GM19351 (cell line): ENCODE results near the gene THAP3.
"Not testable (repeated sequence)": the region's sequence is repeated elsewhere in the genome, so short reads cannot be mapped to it uniquely, and the experiment has no call there.

Experiments
- ATAC-seq: cut with Tn5 transposase; IDR thresholded peaks from one replicate; pipeline ENCODE4 v1.9.1; 2021; ENCODE audit warnings: mild to moderate bottlenecking, moderate library complexity; ENCODE audit not compliant: unreplicated experiment

Gene THAP3

DNA sequence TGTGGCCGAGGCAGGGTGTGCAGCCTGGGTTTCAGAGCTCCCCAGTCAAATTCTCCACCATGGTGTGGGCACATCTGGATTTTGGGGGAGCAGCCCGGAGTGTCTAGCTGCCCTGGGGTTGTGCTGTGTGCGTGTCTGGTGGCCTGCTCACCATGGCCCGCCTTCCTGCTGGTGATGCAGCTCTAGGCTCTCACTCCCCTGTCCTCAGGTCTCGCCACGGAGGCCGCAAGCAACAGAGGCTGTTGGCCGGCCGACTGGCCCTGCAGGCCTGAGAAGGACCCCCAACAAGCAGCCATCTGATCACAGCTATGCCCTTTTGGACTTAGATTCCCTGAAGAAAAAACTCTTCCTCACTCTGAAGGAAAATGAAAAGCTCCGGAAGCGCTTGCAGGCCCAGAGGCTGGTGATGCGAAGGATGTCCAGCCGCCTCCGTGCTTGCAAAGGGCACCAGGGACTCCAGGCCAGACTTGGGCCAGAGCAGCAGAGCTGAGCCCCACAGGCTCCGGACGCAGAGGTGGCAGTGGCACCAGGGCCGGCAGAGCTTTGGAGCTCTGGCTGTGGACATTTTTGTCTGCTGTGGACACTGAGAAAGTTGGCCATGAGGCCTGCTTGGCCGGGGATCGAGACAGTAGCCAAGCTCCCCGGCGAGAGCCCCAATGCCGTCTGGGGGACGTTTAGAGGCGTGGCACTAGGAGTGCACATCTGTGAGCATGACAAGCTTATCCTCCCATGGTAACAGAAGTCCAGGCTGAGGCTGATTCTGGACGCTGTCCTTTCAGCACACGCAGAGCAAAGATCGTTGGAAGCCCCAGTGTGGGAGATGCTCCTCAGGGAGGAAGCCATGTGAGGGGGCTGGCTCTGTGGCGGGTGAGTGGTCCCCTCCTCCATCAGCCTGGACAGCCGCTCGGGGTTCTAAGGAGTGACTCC is 8.2 kb downstream of the THAP3 start:
- ATAC-seq: no peak

DNA sequence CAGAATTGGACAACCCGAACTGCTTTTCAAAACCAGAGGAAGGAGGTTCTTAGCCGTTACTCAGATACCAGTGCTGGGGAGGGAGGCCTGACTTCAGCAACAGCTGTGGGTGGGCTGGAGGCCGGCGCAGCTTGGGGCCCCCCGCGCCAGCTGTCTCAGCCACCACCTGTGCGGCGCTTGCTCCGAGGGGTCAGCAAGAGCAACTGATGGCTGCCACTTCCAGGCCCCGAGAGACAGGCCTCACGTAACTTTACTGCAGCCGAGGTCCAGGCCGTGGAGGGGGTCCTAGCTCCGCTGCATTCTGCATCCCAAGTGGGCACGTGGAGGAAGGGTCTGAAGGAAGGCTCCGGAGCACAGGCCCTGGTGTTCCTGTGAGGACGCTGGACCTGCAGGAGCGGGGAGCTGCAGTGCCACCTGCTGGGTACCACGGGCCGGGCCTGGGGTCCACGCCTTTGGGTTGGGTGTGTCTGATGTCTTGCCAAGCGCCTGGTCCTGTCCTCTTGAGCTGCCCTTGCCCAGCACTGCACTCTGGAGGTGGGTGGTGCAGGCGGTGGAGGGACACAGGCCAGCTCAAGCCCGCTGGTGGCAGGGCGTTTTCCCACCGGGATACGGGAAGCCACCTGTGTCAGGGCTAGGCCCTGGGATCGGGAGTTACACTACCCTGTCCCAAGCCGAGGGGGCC is 9.8 kb downstream of the THAP3 start:
- no peak for ATAC-seq

DNA sequence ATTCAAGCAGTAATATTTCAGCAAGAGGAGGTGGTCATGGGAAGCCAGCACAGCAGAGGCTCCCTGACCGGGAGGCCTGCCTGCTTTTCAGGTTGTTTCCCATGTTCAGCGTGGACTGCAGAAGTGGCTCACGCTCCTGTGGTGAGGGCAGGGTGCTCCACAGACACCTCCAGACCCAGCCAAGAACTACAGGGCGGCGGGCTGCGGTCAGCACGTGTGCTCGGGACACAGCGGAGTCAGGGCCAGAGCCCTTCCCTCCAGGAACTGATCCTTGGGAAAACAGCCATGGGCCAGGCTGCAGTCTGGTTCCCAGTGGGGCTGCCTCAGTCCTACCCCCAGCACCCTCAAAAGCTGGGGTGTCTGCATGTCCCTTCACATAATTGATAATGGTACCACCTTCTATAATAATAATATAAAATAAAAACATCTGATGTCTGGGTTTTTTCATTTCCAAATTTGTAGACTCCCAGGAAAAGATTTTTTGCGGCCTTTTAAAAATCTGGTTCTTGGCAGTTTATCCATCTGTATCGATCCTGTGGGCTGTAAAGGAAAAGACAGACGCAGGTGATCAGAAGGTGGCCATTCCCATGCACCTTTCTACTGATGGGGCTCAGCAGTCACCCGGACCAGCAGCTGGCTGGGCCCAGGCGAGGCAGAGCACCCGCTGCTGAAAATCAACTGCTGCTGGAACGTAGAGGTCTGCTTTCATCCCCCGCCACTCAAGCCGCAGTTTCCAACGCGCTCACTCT is 10.7 kb downstream of the THAP3 start:
- no peak for ATAC-seq

DNA sequence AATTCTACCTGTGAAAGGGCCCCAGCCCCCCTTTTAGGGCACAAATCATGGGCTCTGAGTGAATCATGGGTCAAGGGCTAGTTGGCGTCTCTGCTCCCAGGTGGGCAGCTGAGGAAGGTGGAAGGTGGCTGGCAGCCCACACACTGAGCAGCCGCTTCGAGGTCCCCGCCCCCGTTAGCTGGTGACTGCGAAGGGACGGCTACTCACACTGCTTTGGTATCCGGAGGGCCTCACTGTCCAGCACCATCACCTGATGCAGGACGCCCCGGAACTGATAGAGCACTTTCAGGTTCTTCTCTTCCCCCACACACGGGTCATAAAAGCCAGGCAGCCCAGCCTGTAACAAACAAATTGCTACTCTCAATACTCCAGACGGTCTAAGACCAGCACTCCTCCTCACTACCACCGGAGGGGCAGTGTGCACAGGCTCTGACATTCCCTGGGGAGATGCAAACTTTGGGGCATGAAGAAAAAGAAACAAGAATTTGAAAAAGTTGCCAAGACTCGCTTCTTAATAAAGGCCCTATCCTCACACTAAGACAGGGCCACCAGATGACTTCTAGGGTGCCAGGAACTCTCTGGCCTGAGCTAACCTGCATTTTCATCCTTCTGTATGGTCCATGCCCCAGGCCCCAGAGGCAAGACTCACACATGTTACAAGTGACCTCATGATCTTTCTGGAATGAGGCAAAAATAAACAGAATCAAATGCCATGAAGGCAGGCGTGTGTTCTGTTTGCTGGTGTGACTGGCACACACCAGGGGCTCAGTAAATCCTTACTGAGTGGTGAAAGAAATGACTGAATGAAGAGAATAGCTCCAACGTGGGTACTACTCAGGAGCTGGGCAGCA is 11.5 kb downstream of the THAP3 start:
- ATAC-seq: no peak

DNA sequence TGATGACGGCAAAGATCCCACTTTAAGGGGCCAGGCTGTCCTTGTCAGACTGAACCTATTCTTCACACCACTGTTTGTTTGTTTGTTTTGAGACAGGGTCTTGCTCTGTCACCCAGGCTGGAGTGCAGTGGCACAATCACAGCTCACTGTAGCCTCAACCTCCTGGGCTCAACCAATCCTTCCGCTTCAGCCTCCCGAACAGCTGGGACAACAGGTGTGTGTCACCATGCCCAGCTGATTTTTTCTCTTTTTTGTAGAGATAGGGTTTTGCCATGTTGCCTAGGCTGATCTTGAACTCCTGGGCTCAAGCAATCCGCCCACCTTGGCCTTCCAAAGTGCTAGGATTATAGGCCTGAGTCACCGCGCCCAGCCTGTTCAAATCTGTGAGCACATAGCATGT is 12.1 kb downstream of the THAP3 start:
- ATAC-seq: not testable (repeated sequence)

DNA sequence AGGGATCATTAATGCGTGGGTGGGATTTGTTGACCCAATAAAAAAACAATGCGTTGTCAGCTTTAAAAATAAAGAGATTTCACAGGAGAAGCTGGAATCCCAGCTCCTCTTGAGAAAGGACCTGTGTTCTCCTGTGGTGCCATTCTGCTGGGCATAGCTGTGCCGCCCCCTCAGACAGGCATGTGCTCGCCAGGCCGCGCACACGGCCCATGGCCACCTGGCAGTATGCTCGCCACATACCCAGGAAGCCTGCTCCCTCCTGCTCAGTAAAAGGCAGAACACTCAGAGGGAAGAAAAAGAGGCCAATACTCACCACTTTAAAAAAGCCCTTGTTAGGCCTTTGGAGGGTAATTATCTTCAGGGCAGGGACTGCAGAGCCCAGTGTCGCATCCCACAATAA is 13.1 kb downstream of the THAP3 start:
- ATAC-seq: no peak

DNA sequence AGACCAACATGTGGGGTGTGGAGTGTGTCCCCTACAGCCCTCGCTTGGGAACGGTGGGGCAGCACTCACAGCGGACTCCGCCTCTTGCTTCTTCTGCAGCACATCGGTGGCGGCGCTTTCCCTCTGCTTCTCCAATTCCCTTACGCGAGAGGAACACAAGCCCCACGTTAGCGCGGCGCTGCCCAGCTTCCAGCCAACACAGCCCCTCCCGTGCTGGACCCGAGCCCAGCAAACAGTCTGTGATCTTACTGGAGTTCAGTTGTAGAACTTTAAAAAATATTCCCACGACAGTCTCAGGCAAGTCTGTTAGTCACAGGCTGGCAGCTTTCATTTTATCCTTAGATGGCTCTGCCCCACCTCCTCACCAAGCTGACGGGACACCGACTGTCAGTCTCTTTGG is 13.6 kb downstream of the THAP3 start:
- no peak for ATAC-seq

DNA sequence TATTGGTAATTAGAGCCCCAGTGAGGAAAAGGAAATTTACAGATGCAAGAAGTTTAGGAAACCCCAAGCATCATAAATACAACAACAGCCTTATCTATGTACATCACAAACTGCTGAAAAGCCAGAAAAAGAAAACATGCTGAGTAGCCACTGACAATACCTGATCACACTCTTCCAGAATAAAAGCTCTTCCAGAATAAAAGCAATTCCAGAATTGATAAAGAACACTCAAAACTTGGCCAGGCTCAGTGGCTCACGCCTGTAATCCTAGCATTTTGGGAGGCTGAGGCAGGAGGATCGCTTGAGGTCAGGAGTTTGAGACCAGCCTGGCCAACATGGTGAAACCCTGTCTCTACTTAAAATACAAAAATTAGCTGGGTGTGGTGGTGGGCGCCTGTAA is 16.2 kb downstream of the THAP3 start:
- not testable (repeated sequence) for ATAC-seq

DNA sequence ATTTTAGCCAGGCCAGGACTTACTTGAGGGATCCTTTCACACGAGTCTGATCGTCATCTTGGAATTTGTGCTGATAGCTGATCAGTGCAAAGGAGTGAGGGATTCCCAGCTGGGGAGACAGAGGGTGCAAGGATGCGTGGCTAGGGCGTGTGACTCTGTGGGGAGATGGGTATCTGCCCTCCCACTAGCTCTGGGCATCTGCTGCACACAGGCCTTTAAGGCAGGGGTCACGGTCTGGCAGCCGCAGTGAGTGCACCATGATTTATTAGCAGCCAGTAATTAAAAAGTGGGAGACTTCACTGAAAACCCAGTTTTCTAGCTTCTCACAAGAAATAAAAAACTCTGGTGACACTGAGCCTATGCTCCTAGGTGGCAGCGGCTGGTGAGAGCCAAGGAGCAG is 20.4 kb downstream of the THAP3 start:
- ATAC-seq: no peak

DNA sequence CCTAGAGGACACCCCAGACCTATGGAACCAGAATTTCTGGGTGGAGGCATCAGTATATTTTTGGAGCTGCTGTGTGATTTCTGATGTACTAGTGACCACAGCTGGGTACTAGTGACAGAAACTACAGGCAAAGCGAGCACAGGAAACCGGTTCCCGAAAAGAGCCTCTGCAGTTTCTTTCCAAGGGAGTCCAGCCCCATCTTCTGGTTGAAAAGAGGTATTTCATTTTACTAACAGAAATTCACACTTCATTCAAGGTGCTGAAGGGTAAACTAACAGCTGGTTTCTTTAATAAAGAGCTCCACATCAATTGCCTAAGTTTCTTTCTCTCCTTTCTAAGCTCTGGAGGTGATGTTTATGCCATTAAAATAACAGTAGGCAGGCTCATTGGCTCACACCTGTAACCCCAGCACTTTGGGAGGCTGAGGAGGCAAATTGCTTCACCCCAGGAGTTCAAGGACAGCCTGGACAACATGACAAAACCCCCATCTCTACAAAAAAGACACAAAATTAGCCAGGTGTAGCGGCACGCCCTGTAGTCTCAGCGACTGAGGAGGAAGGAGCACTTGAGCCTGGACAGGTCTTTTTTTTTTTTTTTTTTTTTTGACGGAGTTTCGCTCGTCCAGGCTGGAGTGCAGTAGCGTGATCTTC is 22.0 kb downstream of the THAP3 start:
- ATAC-seq: no peak

DNA sequence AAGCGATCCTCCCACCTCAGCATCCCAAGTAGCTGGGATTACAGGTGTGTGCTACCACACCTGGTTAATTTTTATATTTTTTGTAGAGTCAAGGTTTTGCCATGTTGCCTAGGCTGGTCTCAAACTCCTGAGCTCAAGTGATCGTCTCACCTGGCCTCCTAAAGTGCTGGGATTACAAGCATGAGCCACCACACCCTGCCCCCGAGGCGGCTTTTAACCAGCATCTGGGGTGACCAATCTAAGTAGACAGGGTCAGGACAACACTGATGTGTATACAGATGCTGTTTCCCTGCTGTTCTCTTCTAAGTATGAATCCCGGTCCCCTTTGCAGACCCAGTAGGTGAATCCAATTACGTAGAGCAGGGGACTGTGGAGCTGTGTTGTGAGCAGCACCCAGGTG is 23.9 kb downstream of the THAP3 start:
- ATAC-seq: no peak

DNA sequence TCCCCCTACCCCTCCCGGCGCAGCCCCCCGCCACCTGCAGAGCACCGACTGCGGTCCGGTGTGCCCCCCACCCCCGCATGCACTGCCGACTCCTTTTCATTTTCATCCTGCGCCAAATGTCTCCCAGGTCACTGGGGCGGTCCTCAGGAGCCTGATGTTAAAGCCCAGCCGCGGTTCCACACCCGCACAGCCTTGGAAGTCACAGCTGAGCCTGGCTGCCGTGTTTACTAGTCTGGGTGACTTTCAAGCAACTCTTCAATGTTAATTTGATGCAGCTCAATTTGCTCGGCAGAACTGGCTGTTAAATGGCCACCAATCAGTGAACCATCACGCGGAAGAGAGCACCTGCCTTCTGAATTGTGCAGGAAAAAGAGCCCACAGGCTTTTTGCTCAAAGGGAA is 27.2 kb downstream of the THAP3 start:
- no peak for ATAC-seq

DNA sequence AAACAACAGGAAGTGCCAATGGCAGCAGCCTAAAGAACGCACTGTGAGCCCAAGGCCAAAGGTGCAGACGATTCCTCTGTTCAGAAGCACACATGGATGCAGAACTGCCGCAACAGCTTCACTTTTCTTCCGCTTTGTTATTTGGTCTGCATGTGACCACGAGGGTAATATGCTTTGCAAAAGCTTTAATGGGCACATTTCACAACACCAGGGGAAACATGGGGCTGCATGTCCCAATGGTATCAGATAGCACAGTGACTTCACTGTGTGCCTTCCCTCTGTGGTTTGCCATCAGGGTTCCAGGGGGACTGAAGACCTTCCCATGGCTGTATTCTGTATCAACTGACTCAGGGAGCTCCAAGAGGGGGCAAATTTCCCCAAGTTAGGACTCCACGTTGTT is 28.3 kb downstream of the THAP3 start:
- ATAC-seq: no peak

DNA sequence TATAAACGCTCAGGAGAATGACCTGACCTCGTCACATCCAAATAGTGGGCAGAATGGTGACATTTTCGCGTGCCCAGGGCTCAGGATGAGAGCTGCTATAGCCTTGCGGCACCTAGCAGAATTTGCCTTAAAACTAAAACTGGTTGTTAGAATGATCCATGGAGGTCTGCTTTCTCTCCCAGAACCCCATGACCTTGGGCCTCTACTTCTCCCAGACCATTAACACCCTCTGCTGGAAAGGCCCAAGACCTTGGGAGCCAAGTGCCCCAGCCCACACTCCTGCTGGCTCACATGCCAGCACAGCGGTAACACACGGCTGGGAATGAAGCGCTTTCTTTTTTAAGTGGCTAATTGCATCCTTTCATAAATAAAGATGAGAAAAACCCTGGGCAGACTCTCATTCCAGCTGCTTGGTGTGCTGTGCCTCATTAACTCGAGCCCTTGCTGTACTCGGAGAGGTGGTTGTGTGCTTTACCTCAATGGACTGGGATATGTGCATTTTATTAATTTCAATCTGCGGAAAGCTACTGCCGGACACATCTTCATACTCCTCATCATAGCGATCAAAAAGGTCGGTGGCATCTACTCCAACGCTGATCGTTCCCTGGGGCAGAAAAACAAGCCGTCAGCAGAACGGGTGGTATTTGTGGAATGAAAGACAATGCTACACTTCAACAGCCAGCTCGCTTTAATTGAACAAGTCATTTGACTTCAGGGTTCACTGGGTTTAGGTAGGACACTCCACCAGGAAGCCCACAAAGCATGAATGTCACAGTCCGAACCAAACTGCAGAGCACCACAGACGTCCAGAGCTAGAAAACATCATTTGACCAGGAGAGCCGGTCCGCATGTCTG is 29.0 kb downstream of the THAP3 start:
- no peak for ATAC-seq

DNA sequence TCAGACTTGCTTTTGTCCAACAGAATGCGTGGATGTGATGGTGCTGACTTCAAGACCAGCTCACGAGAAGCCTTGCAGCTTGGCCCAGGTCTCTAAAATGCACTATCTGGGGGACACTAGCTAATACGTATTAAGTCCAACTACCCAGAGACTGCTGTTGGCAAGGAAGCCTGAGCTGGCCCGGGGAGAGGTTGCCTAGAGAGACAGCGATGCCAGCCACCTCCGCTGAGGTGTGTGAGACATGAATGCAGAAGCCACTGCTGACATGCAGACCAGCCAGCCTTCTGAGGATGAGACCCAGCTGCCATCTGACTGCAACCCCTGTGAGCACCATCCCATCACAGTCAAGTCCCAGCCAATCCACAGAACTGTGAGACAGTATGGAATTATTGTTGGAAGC is 32.5 kb downstream of the THAP3 start:
- no peak for ATAC-seq

DNA sequence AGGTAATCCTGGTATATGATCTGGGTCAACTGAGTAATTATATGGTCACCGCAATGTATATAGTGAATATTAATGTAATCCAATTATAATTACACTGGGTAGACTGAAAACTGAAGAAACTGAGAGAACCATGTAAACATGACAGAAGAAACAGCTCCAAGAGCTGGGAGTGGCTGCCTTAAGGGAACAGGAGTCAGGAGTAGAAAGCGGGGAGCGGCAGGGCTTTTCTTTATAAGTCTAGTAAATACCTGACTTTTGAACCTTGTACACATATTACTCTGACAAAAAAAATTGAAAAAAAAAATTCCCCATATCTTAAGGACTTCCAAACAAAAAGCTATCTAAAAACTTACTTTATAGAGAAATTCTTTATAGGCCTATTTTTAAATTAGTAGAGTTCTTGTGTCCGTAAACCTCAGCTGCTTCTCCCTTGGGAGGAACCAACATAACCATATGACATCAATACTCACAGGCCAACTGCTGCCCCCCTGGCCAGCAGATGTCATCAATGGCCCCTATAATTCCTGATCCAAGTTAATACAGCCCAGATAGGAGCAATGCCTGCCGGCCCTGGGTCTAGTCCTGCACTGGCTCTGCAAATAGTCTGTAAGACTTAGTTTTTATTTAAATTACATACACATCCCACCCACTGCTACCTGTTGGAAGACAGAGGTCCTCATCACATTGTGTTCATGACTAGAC is 33.8 kb downstream of the THAP3 start:
- ATAC-seq: no peak

DNA sequence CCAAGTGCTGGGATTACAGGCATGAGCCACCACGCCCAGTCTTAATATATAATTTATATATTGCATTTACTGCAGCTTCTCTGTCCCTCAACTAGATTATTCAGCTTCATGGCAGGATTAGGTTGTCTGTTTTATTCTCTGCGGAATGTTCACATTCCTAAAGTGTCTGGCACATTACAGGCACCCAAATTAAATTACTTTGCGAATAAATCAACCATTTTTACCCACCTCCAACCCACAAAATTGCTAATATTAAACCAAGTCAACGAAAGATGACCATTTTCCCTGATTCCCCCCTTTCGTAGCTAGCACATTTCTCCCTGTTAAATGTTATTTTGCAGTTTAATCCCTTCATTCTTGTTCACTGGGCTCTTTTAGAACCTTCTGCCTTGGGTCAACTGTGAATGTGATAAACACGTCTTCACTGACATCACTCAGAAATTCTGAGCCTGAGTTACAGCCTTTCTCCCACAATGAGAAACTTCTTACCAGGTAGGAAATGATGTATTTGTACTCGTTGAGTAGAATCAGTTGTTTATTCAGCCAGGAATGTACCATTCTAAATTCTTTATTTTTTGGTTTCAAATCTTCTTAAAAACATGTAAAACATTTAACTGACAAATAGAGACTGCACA is 35.9 kb downstream of the THAP3 start:
- ATAC-seq: no peak

DNA sequence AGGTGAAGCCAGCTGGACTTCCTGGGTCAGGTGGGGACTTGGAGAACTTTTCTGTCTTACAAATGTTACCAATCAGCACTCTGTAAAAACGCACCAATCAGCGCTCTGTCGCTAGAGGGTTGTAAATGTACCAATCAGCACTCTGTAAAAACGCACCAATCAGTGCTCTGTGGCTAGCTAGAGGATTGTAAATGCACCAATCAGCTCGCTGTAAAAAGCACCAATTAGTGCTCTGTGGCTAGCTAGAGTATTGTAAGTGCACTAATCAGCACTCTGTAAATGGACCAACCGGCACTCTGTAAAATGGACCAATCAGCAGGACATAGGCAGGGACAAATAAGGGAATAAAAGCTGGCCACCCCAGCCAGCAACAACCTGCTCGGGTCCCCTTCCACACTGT is 37.8 kb downstream of the THAP3 start:
- ATAC-seq: not testable (repeated sequence)
